Neural progenitor cell (in vitro differentiated cells): Measurements from ENCODE around the gene ADGRL1. TPM values are rescaled to one million over a fixed set of nuclear protein-coding genes. Genes with fewer than 3 reads are reported as not detected.
"Not testable (repeated sequence)": the region's sequence is repeated elsewhere in the genome, so short reads cannot be mapped to it uniquely, and the experiment has no call there.

Experiments used
- DNase-seq: peaks from one replicate; pipeline ENCODE4 v3.0.0-alpha.2; 2016; ENCODE audit warnings: low spot score
- H2AFZ ChIP-seq: fragments of 200-600 bp; sonication (generic); replicated peaks from 2 replicates; pipeline ENCODE4 v1.6.1; 2016; ENCODE audit warnings: antibody characterized with exemption
- H3F3A ChIP-seq: fragments of 200-600 bp; sonication (generic); 2 replicates; pipeline ENCODE4 v1.6.1; 2016; ENCODE audit warnings: antibody characterized with exemption, low read depth
- H3K27ac ChIP-seq: fragments of 200-600 bp; sonication (generic); 2 replicates; pipeline ENCODE4 v1.5.1; 2016; ENCODE audit warnings: mild to moderate bottlenecking
- H3K27me3 ChIP-seq: fragments of 200-600 bp; sonication (generic); 2 replicates; pipeline ENCODE4 v1.6.1; 2016; ENCODE audit warnings: mild to moderate bottlenecking, moderate library complexity
- H3K36me3 ChIP-seq: fragments of 200-600 bp; sonication (generic); 2 replicates; pipeline ENCODE4 v1.5.1; 2016
- H3K4me1 ChIP-seq: fragments of 200-600 bp; sonication (generic); 2 replicates; pipeline ENCODE4 v1.6.1; 2016; ENCODE audit warnings: mixed run types
- H3K4me2 ChIP-seq: fragments of 200-600 bp; sonication (generic); 2 replicates; pipeline ENCODE4 v1.6.1; 2016
- H3K4me3 ChIP-seq: fragments of 200-600 bp; sonication (generic); 2 replicates; pipeline ENCODE4 v1.5.1; 2016
- H3K79me2 ChIP-seq: fragments of 200-600 bp; sonication (generic); 2 replicates; pipeline ENCODE4 v1.6.1; 2016; ENCODE audit warnings: low read depth
- H3K9ac ChIP-seq: fragments of 200-600 bp; sonication (generic); 2 replicates; pipeline ENCODE4 v1.6.1; 2016
- H3K9me3 ChIP-seq: fragments of 200-600 bp; sonication (generic); 2 replicates; pipeline ENCODE4 v1.5.1; 2016; ENCODE audit warnings: low read depth
- H4K20me1 ChIP-seq: fragments of 200-600 bp; sonication (generic); 2 replicates; pipeline ENCODE4 v1.6.1; 2016; ENCODE audit warnings: low read depth
- H3K27ac Mint-ChIP-seq: 3 replicates; pipeline ENCODE4 v1.8.0; 2021; ENCODE audit warnings: mixed read lengths
- H3K27me3 Mint-ChIP-seq: 2 replicates; pipeline ENCODE4 v1.8.0; 2022; ENCODE audit warnings: low read depth, mild to moderate bottlenecking, inconsistent platforms, moderate library complexity, mixed read lengths; ENCODE audit not compliant: insufficient read depth
- H3K36me3 Mint-ChIP-seq: 3 replicates; pipeline ENCODE4 v1.8.0; 2021; ENCODE audit warnings: mixed read lengths
- H3K4me1 Mint-ChIP-seq: 3 replicates; pipeline ENCODE4 v1.8.0; 2021; ENCODE audit warnings: mixed read lengths
- H3K4me3 Mint-ChIP-seq: 3 replicates; pipeline ENCODE4 v1.8.0; 2021; ENCODE audit warnings: mild to moderate bottlenecking, moderate library complexity, mixed read lengths
- H3K9me3 Mint-ChIP-seq: 3 replicates; pipeline ENCODE4 v1.8.0; 2020; ENCODE audit warnings: mixed read lengths
- CTCF ChIP-seq: fragments of 200-600 bp; sonication (generic); IDR thresholded peaks from 2 replicates; pipeline ENCODE4 v1.5.1; 2017; ENCODE audit warnings: antibody characterized with exemption, mild to moderate bottlenecking
- EZH2 ChIP-seq: fragments of 200-600 bp; sonication (generic); IDR thresholded peaks from 2 replicates; pipeline ENCODE4 v1.6.1; 2017; ENCODE audit warnings: antibody characterized with exemption, mild to moderate bottlenecking, moderate library complexity
- EZH2phosphoT487 ChIP-seq: fragments of 200-600 bp; sonication (generic); IDR thresholded peaks from 2 replicates; pipeline ENCODE4 v1.6.1; 2017; ENCODE audit warnings: antibody characterized with exemption
- total RNA-seq: library from RNA; depleted of rRNA; stranded (reverse); fragments of >200 nt; gene quantifications from 2 replicates; pipeline ENCODE4 v1.2.3, GENCODE V29; 2015; ENCODE audit warnings: low replicate concordance

Gene ADGRL1
- total RNA-seq, 1 donor from 2014 or later = 13.3 TPM

GRCh38 chr19:14204676-14205451 is 1.1 kb downstream of the ADGRL1 start:
- H3K36me3 ChIP-seq, H3K27me3 Mint-ChIP-seq, H3K9me3 Mint-ChIP-seq, H3K9me3 ChIP-seq, H3K27me3 ChIP-seq, H3K36me3 Mint-ChIP-seq, H3K27ac ChIP-seq: not testable (repeated sequence)
- Histone ChIP-seq H3K9ac (peak overlapping the region; percentile 27), H3F3A (peaks cover 18% of the 10 kb centered on the region), H3K79me2 (peaks cover 63% of the 10 kb centered on the region), H3K4me1 (peaks cover 18% of the 10 kb centered on the region), H2AFZ (peak overlapping the region; percentile 34), H4K20me1 (peaks cover 46% of the 10 kb centered on the region), H3K4me3 (peak overlapping the region; percentile 95), H3K4me2 (peak overlapping the region; percentile 92)
- H3K27ac Mint-ChIP-seq = peak overlapping the region; percentile 86
- DNase-seq = peak; percentile 33
- peak overlapping the region; percentile 94 for H3K4me3 Mint-ChIP-seq
- peaks cover 44% of the 10 kb centered on the region for H3K4me1 Mint-ChIP-seq

GRCh38 chr19:14204219-14204618 is 1.8 kb downstream of the ADGRL1 start:
- H3K79me2 ChIP-seq = peaks cover 69% of the 10 kb centered on the region
- H3K27me3 ChIP-seq, H3K9me3 ChIP-seq, H3K36me3 ChIP-seq, H3K36me3 Mint-ChIP-seq, H2AFZ ChIP-seq, H3K9ac ChIP-seq, H3K27me3 Mint-ChIP-seq, DNase-seq, H3K9me3 Mint-ChIP-seq, H3K27ac ChIP-seq: not testable (repeated sequence)
- H3K4me3 ChIP-seq = peak overlapping the region; percentile 95
- H3K4me1 ChIP-seq = peaks cover 18% of the 10 kb centered on the region
- H3K4me2 ChIP-seq = peak overlapping the region; percentile 92
- H3K4me3 Mint-ChIP-seq = peak overlapping the region; percentile 94
- peak overlapping the region; percentile 86 for H3K27ac Mint-ChIP-seq
- peaks cover 44% of the 10 kb centered on the region for H3K4me1 Mint-ChIP-seq
- peaks cover 52% of the 10 kb centered on the region for H4K20me1 ChIP-seq
- peaks cover 18% of the 10 kb centered on the region for H3F3A ChIP-seq

GRCh38 chr19:14203788-14204187 is 2.2 kb downstream of the ADGRL1 start:
- not testable (repeated sequence) for H2AFZ ChIP-seq, H3K9ac ChIP-seq, H3K27me3 Mint-ChIP-seq, H3K27me3 ChIP-seq, H3K27ac ChIP-seq, H3K27ac Mint-ChIP-seq, H3K36me3 Mint-ChIP-seq, DNase-seq, H3K9me3 ChIP-seq, H3K36me3 ChIP-seq, H3K9me3 Mint-ChIP-seq
- H3K4me1 ChIP-seq = peaks cover 18% of the 10 kb centered on the region
- peaks cover 57% of the 10 kb centered on the region for H4K20me1 ChIP-seq
- H3K4me2 ChIP-seq = peak overlapping the region; percentile 92
- H3K4me1 Mint-ChIP-seq = peaks cover 44% of the 10 kb centered on the region
- H3K79me2 ChIP-seq = peaks cover 73% of the 10 kb centered on the region
- peak overlapping the region; percentile 94 for H3K4me3 Mint-ChIP-seq
- H3K4me3 ChIP-seq = peak overlapping the region; percentile 95
- peaks cover 18% of the 10 kb centered on the region for H3F3A ChIP-seq

GRCh38 chr19:14203177-14203576 is 2.8 kb downstream of the ADGRL1 start:
- Mint-ChIP-seq H3K9me3 (peaks cover 5% of the 10 kb centered on the region), H3K4me3 (peak overlapping the region; percentile 77), H3K27me3 (peaks cover 5% of the 10 kb centered on the region), H3K27ac (no peak overlapping the region), H3K36me3 (no peaks in the 10 kb centered on the region), H3K4me1 (peaks cover 40% of the 10 kb centered on the region)
- Histone ChIP-seq H3K4me3 (no peak overlapping the region), H3K79me2 (peaks cover 80% of the 10 kb centered on the region), H3K27me3 (no peaks in the 10 kb centered on the region), H3K9me3 (no peaks in the 10 kb centered on the region), H3K36me3 (no peaks in the 10 kb centered on the region), H3K9ac (no peak overlapping the region), H3K27ac (no peak overlapping the region), H4K20me1 (peaks cover 63% of the 10 kb centered on the region), H3K4me2 (peak overlapping the region; percentile 92), H3F3A (peaks cover 14% of the 10 kb centered on the region), H3K4me1 (peaks cover 18% of the 10 kb centered on the region), H2AFZ (no peak overlapping the region)
- TF ChIP-seq EZH2 (no peak), CTCF (no peak), EZH2phosphoT487 (no peak)
- DNase-seq = no peak

GRCh38 chr19:14201481-14201880 is 4.5 kb downstream of the ADGRL1 start:
- H3K36me3 ChIP-seq, H3K9me3 ChIP-seq, H3K4me2 ChIP-seq, H3K27ac Mint-ChIP-seq, H3F3A ChIP-seq, DNase-seq, H3K4me3 Mint-ChIP-seq, H2AFZ ChIP-seq, H3K27me3 Mint-ChIP-seq, H3K36me3 Mint-ChIP-seq, H3K4me3 ChIP-seq, H3K27me3 ChIP-seq, H3K9me3 Mint-ChIP-seq, H3K9ac ChIP-seq, H3K27ac ChIP-seq: not testable (repeated sequence)
- peaks cover 18% of the 10 kb centered on the region for H3K4me1 ChIP-seq
- H3K4me1 Mint-ChIP-seq = peaks cover 39% of the 10 kb centered on the region
- peaks cover 80% of the 10 kb centered on the region for H4K20me1 ChIP-seq
- H3K79me2 ChIP-seq = peaks cover 97% of the 10 kb centered on the region
